Activated naive CD4-positive, alpha-beta T cell treated with anti-CD3 and anti-CD28 coated beads, Interleukin-2, amount 50 U/mL, for 24 hours (primary cell): ENCODE measurements around the gene ZNG1A.
"Not testable (repeated sequence)": the region's sequence is repeated elsewhere in the genome, so short reads cannot be mapped to it uniquely, and the experiment has no call there.

ENCODE experiments used
- H3K27ac Mint-ChIP-seq: one replicate; pipeline ENCODE4 v1.8.0; 2021; ENCODE audit warnings: mild to moderate bottlenecking, mixed read lengths
- H3K27me3 Mint-ChIP-seq: one replicate; pipeline ENCODE4 v1.8.0; 2021; ENCODE audit warnings: mixed read lengths
- H3K36me3 Mint-ChIP-seq: one replicate; pipeline ENCODE4 v1.8.0; 2021; ENCODE audit warnings: mixed read lengths
- H3K4me1 Mint-ChIP-seq: one replicate; pipeline ENCODE4 v1.8.0; 2021; ENCODE audit warnings: mixed read lengths
- H3K4me3 Mint-ChIP-seq: one replicate; pipeline ENCODE4 v1.8.0; 2021; ENCODE audit warnings: mild to moderate bottlenecking, mixed read lengths
- H3K9me3 Mint-ChIP-seq: one replicate; pipeline ENCODE4 v1.8.0; 2021; ENCODE audit warnings: mixed read lengths

The ZNG1A gene

DNA sequence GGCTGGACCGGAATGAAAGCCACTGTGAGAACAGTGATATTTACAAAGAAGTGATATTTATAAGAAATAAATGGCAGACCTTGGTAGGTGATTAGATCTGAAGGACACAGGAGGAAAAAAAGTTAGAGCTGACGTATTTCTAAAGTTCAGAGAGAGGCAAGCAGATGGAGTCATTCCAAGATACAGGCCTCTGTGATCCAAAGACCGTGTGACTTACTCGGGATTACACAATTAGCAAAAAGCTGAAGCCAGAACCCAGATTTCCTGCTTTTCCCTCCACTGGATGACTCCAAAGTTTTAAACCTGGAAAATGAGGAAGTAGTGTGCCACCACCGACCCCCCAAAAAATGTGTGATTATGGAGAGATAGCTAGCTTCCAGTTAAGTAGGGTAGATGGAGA lies 32.7 kb upstream of the ZNG1A start:
- Mint-ChIP-seq H3K4me3 (no peak overlapping the region), H3K4me1 (peaks cover 8% of the 10 kb centered on the region), H3K27ac (no peak overlapping the region), H3K36me3 (no peaks in the 10 kb centered on the region), H3K9me3 (no peaks in the 10 kb centered on the region), H3K27me3 (no peaks in the 10 kb centered on the region)

DNA sequence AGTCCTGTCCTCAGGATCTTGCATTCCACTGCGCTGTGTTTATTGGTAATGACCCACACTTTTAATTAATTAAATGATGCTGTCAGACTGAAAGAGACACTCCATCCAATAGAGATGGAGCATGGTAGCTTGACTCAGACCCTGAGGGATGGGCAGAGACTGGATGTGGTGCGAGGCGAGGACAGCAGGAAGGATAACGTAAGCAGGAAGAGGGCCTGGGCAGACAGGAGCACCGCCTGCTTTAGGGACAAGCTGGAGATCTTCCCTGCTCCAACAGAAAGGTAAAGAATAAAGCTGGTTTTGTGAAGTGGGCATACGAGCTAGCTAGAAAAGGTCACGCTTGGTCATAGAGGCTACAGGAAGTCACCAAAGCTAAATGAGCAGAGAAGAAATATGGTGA lies 32.2 kb upstream of the ZNG1A start:
- Mint-ChIP-seq H3K9me3 (no peaks in the 10 kb centered on the region), H3K4me3 (no peak overlapping the region), H3K27ac (no peak overlapping the region), H3K4me1 (peaks cover 8% of the 10 kb centered on the region), H3K36me3 (no peaks in the 10 kb centered on the region), H3K27me3 (no peaks in the 10 kb centered on the region)

DNA sequence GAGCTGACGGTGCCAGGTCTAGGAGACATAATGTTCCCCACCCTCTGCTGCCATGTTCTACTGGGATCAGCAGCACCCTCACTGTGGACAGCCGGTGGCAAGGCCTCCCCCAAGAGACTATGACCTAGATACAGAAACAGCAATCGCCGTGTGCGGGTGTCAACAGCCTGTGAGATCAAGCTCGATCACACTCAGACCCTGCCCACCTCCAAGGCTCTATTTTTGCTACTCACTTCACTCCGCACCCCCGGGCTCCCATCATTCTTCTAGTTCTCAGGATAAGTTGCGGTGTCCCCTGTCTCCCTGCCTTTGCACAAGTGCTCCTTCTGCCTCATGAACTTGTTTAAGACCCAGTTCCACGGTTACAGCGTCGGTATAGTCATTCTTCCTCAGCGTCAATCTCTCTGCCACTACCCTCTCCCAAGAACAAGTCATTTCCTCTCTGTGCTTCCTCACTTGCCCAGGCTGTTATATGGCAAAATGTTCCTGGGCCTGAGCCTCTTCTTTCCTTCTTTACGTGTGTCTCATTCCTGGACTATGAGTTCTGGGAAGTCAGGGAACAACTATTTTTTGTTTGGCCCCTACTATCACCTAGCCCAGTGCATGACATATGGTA lies 30.4 kb upstream of the ZNG1A start:
- Mint-ChIP-seq H3K4me1 (no peaks in the 10 kb centered on the region), H3K4me3 (no peak overlapping the region), H3K9me3 (no peaks in the 10 kb centered on the region), H3K27me3 (no peaks in the 10 kb centered on the region), H3K27ac (no peak overlapping the region), H3K36me3 (no peaks in the 10 kb centered on the region)

DNA sequence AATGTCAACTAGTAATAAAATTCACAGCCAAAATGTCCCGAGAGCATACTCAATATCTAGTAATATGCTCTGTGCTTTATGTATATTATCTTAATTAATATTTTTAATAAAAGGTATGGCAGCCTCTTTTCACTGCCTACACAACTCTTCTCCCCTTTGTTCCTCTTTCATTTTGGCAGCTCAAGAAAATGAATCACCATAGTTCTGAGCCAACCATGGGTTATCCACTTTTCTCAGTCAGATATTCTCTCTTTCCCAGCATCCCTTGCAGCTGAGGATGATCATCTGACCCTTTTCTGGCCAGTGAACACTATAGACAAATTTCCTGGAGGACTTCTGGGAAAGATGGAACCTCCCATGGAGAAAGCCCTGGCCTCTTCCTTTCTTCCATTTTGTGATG lies 27.6 kb upstream of the ZNG1A start:
- no peak overlapping the region for H3K4me3 Mint-ChIP-seq
- H3K4me1 Mint-ChIP-seq = no peaks in the 10 kb centered on the region
- H3K9me3 Mint-ChIP-seq = no peaks in the 10 kb centered on the region
- H3K27ac Mint-ChIP-seq = no peak overlapping the region
- H3K36me3 Mint-ChIP-seq = no peaks in the 10 kb centered on the region
- no peaks in the 10 kb centered on the region for H3K27me3 Mint-ChIP-seq

DNA sequence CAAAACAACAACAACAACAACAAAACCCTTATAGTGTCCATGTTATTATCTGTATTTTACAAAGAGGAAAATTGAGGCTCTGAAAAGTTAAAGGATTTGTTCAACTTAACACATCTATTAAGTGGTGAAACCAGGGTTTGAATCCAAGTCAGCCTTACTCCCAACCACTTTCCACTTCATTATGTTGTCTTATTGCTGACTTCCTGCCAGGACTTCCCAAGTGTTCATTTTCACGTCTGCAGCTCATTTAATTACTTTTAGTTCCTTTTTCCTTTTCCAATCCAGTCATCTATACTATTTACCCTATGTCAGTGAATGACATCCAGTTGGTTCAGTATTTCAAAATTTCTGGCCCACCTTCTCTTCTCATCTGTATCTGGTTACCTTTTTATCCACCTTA lies 20.7 kb upstream of the ZNG1A start:
- not testable (repeated sequence) for H3K27me3 Mint-ChIP-seq, H3K36me3 Mint-ChIP-seq, H3K9me3 Mint-ChIP-seq, H3K4me3 Mint-ChIP-seq, H3K27ac Mint-ChIP-seq, H3K4me1 Mint-ChIP-seq

DNA sequence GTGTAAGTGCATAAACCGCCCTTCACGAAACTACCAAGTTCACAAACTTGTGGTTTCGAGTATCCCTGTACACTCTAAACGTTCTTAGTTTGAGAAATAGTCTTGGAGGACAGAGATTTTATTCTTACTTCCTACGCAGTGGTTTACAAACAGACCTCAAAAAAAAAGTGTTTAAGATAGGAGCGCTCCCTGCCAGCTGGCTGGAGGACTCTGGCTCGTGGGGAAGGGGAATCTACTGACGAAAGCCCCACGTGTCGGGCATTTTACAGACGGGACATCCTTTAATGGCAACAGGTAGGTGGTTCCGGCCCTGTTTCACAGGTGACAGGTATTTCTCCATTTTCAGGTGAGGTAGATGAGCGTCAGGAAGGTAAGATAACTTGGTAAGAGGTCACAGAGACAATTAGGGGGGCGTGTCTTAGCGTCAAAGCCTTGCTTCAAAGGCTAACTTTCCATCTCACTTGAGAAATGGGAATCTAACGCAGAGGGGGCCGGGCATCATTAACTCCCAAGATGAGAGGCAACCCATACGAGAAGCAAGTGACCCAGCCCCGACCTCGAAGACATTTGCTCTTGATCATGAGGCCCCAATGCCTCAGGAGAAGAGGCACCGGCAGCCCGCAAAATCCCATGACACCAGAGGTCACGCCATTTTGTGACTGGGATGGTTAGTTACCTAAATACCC lies 573 bp downstream of the ZNG1A start:
- not testable (repeated sequence) for H3K27ac Mint-ChIP-seq, H3K9me3 Mint-ChIP-seq, H3K4me1 Mint-ChIP-seq, H3K36me3 Mint-ChIP-seq, H3K27me3 Mint-ChIP-seq
- peak overlapping the region; percentile 94 for H3K4me3 Mint-ChIP-seq

DNA sequence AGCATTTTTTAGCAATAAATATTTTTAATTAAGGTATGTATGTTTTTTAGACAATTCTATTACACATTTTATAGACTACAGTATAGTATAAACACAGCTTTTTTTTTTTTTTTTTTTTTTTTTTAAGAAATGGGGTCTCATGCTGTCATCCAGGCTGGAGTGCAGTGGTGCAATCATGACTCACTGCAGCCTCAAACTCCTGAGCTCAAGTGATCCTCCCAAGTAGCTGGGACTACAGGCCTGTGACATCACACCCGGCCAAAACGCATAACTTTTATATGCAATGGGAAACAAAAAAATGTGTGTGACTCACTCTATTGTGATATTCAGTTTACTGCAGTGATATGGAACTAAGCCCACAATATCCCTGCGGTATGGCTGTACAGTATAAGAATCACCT lies 9.1 kb downstream of the ZNG1A start:
- not testable (repeated sequence) for H3K4me3 Mint-ChIP-seq, H3K4me1 Mint-ChIP-seq, H3K27ac Mint-ChIP-seq, H3K27me3 Mint-ChIP-seq, H3K9me3 Mint-ChIP-seq, H3K36me3 Mint-ChIP-seq

DNA sequence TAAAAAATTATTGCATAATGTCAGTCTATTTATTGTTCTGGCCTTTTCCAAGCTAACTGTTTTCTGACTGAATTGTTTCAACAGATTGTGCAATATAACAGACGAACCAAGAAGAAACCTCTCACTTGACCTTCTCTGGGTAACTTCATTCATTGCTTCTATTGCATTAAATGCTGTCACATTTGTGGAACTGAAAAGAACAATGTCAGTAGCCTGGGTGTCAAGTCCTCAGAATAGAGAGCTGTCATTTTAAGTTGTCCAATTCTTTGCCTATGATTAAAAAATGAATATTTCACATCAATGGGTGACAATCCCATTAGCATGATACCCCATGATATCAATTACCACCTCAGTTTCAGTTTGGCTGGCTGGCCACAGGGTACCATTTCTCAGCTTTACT lies 19.0 kb downstream of the ZNG1A start:
- not testable (repeated sequence) for H3K27ac Mint-ChIP-seq, H3K36me3 Mint-ChIP-seq

DNA sequence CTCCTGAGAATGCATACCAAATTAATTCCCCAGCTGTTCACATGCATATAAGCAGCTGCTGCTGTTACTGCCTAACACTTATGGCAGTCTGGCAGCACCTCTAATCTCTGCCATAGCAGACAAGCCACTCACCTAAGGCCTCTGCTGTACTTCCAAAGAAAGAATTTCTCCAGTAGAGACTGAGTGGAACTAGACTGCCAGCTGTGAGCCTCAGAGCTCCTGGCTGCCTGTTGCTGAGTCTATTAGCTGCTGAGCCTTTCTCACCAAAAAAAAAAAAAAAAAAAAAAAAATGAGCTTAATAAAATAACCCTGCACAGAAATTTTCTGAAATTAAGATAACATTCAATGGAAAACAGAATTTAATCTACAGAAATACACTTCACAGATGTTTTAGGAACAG lies 27.7 kb downstream of the ZNG1A start:
- H3K4me1 Mint-ChIP-seq, H3K4me3 Mint-ChIP-seq, H3K36me3 Mint-ChIP-seq, H3K9me3 Mint-ChIP-seq, H3K27ac Mint-ChIP-seq, H3K27me3 Mint-ChIP-seq: not testable (repeated sequence)

More for the DNA sequence above, 19.0 kb downstream of the ZNG1A start:
- not testable (repeated sequence) for H3K27me3 Mint-ChIP-seq, H3K4me3 Mint-ChIP-seq, H3K4me1 Mint-ChIP-seq, H3K9me3 Mint-ChIP-seq

DNA sequence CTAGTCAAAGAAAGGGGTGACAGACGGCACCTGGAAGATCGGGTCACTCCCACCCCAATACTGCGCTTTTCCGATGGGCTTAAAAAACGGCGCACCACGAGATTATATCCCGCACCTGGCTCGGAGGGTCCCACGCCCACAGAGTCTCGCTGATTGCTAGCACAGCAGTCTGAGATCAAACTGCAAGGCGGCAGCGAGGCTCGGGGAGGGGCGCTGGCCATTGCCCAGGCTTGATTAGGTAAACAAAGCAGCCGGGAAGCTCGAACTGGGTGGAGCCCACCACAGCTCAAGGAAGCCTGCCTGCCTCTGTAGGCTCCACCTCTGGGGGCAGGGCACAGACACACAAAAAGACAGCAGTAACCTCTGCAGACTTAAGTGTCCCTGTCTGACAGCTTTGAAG lies 39.0 kb downstream of the ZNG1A start:
- H3K9me3 Mint-ChIP-seq, H3K27me3 Mint-ChIP-seq, H3K27ac Mint-ChIP-seq, H3K4me3 Mint-ChIP-seq, H3K4me1 Mint-ChIP-seq, H3K36me3 Mint-ChIP-seq: not testable (repeated sequence)

DNA sequence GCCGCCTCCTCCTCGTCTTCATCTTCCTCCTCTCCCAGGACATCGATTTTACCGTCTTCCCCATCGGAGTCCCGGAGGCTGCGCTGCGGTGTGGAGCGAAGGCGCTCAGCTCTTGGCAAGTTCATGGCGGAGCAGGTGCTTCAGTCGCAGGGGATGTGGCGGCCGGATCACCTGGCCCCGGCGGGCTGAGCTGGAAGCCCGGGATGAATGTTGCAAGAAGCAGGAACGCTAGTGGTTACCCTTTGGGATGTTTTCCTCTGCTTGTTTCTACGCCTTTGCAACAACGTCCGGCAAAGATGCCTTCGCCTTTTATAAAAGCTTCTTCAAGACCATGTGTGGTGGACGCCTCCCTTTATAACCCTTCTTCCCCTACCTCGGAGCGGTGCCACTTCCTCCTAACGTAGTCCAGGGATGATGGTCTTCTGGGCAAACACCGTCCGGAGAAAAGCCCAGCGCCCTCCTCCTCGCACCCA lies 60.8 kb downstream of the ZNG1A start, which contains the start of gene FOXD4:
TSS of gene FOXD4 (minus strand) at position 423 of the 473 bp plus-strand sequence. CDS start at position 125, 298 bp downstream.
- not testable (repeated sequence) for H3K9me3 Mint-ChIP-seq, H3K36me3 Mint-ChIP-seq
- Mint-ChIP-seq H3K4me1 (peaks cover 20% of the 10 kb centered on the region), H3K27me3 (peaks cover 24% of the 10 kb centered on the region), H3K4me3 (peak within 1 kb of the TSS; percentile 62), H3K27ac (peak within 1 kb of the TSS; percentile 55)

DNA sequence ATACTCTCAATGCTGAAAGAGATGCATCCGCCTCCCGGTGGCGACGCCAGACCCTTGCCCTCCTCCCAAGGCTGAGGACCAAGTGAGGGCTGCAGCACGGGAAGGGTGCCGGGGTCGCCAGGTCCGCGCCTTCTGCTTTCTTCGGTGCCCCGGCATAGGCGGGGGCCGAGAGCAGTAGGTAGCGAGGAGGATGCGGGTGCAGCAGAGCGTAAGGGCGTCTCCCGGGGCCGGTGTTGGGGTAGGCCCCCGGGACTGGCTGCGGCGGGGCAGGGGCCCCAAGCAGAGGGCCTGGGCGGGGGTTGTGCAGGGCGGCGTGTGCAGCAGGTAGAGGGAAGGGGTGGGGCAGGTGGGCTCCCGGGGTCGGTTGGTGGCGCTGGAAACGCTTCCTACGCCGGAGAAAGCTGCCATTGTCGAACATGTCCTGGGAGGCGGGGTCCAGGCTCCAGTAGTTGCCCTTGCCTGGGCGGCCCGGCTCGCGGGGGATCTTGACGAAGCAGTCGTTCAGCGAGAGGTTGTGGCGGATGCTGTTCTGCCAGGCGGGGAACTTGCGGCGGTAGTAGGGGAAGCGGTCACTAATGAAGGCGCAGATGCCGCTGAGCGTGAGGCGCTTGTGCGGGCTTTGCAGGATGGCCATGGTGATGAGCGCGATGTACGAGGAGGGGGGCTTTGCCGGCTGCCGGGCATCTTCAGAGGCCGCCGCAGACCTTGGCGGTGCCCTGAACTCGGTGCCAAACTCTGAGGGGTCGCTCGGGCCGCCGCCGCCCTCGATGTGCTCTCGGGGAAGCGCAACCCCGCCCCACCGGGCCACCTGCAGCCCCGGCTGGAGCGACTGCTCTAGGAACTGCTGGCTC lies 61.5 kb downstream of the ZNG1A start:
- not testable (repeated sequence) for H3K27ac Mint-ChIP-seq, H3K9me3 Mint-ChIP-seq, H3K36me3 Mint-ChIP-seq
- peaks cover 20% of the 10 kb centered on the region for H3K4me1 Mint-ChIP-seq
- peak overlapping the region; percentile 62 for H3K4me3 Mint-ChIP-seq
- H3K27me3 Mint-ChIP-seq = peaks cover 27% of the 10 kb centered on the region

DNA sequence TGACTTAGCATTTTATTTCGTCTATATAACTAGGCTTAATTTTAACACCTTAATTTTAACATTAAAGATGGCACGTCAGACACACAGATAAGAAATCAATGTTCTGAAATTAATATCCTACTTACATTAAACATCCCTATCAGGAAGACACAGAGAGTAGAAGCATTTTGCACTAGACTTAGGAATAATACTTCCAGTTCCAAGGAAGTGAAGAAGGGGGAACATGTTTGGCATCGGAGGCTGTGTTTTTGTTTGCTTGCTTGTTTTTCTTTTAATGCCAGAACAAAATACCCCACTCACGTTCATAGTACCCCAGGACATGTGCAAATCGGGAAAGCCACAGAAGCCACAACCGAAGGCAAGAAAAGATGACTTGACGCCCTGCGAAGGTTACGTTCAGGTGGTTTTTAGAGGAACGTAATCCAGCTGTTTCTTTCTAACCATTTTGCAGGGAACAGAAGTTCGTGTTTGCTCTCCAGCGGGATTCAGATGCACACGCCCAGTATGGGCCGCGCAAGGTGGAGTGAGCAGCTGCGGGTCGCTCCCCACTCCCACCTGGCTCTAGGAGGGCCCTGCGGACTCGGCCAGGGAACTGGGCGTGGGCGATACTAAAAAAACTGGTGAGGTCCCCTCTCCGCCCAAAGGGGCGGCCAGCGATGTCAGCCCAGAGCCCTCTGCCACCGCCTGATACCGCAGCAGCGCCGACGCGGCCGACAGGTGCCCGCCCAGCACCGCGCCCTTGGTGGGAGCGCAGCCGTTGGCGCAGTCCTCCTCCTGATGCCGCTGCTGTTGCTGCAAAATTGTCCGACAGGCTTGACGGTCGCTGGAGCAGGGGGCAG lies 62.4 kb downstream of the ZNG1A start:
- Mint-ChIP-seq H3K4me3 (peak overlapping the region; percentile 67), H3K27ac (peak overlapping the region; percentile 53), H3K27me3 (peaks cover 28% of the 10 kb centered on the region), H3K4me1 (peaks cover 20% of the 10 kb centered on the region)
- H3K9me3 Mint-ChIP-seq, H3K36me3 Mint-ChIP-seq: not testable (repeated sequence)

DNA sequence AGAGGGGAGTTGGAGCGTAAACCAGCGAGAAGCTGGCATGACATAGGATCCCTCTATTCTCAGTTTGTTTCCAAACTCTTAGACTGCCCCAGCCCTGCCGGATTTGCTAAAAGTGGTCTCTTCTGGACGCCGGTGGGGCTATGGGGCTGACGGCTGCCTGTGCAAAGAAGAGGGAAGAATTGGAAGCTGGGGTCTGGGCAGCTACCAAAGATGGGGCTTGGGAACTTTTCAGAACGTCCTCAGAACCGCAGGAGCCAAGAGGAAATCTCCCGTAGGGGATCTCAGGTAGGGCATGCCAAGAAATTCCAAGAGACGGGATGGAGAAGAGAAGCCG lies 63.8 kb downstream of the ZNG1A start:
- H3K27me3 Mint-ChIP-seq = peaks cover 28% of the 10 kb centered on the region
- peak overlapping the region; percentile 81 for H3K4me3 Mint-ChIP-seq
- H3K9me3 Mint-ChIP-seq, H3K36me3 Mint-ChIP-seq: not testable (repeated sequence)
- peaks cover 20% of the 10 kb centered on the region for H3K4me1 Mint-ChIP-seq
- H3K27ac Mint-ChIP-seq = peak overlapping the region; percentile 85

DNA sequence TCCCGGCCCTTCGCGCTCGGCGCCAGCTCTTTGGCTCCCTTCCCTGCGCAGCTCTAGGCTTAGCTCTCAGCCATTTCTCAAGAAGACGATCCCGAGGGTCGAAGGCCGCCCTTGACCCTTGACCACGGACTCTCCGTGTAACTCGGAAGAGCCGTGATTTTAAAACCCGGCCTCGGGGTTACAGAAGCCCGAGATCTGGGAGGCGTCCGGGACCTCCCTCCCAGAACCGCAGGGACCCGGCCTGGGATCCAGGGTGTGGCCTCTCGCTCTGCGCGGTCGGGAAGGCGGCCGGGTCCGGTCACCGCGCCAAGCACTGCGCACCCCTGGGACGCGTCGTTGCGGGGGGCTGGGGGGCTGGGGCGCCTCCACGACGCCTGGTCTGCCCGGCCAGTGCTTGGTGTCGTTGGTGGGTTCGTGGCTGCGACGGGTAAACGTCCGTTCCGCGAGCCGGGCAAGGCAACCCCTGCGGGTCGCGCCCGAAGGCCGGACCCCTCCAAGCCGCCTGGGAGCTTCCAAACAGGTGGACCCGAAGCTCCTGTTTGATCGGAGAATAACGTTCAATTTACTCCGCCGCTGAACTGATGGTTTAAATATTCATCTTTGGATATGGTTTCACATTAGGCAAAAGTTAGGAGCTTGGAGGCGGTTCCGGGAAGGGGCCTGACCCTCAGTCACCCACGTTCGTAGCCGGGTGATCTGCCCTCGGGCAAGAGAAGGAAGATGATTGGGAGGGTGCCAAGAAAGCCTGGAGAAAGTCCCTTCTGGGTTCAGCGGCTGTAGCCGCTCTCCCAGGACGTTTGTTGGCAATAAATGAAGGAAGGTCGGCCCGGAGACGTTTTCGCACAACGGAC lies 64.4 kb downstream of the ZNG1A start:
- H3K27ac Mint-ChIP-seq = peak overlapping the region; percentile 85
- not testable (repeated sequence) for H3K36me3 Mint-ChIP-seq, H3K9me3 Mint-ChIP-seq
- H3K4me1 Mint-ChIP-seq = peaks cover 20% of the 10 kb centered on the region
- H3K4me3 Mint-ChIP-seq = peak overlapping the region; percentile 81
- H3K27me3 Mint-ChIP-seq = peaks cover 28% of the 10 kb centered on the region
